Stimulated activated naive CD8-positive, alpha-beta T cell treated with anti-CD3 and anti-CD28 coated beads, Interleukin-15, amount 100 ng/mL, for 72 hours (primary cell): ENCODE data around the gene PAX5.

ENCODE experiments used
- ATAC-seq: fragments of 150-1000 bp; cut with Tn5 transposase; 2 replicates; pipeline ENCODE4 v1.10.0; 2021; ENCODE audit warnings: mild to moderate bottlenecking, moderate library complexity
- DNase-seq, 2 donors: peaks; one replicate each; pipeline ENCODE4 v3.0.0; 2021 to 2022
- H3K27ac Mint-ChIP-seq, 2 donors: one replicate each; pipeline ENCODE4 v1.8.0; 2022; ENCODE audit warnings: mild to moderate bottlenecking in 2 of 2, mixed read lengths in 2 of 2, moderate library complexity in 2 of 2
- H3K27me3 Mint-ChIP-seq: one replicate; pipeline ENCODE4 v1.8.0; 2022; ENCODE audit warnings: mixed read lengths
- H3K4me1 Mint-ChIP-seq: one replicate; pipeline ENCODE4 v1.8.0; 2022; ENCODE audit warnings: mild to moderate bottlenecking, mixed read lengths
- H3K4me3 Mint-ChIP-seq, 2 donors: one replicate each; pipeline ENCODE4 v1.8.0; 2022; ENCODE audit warnings: mild to moderate bottlenecking in 2 of 2, mixed read lengths in 2 of 2, moderate library complexity in 1 of 2
- H3K9me3 Mint-ChIP-seq, 2 donors: one replicate each; pipeline ENCODE4 v1.8.0; 2022; ENCODE audit warnings: mixed read lengths in 2 of 2

Gene PAX5

GRCh38 chr9:36941441-36941840 lies 92.6 kb downstream of the PAX5 start:
- Mint-ChIP-seq H3K4me1 (no peaks in the 10 kb centered on the region), H3K4me3 (no peak overlapping the region), H3K9me3 (no peaks in the 10 kb centered on the region), H3K27me3 (peaks cover 25% of the 10 kb centered on the region), H3K27ac (no peak overlapping the region)
- ATAC-seq (no peak), DNase-seq (no peak)

DNA sequence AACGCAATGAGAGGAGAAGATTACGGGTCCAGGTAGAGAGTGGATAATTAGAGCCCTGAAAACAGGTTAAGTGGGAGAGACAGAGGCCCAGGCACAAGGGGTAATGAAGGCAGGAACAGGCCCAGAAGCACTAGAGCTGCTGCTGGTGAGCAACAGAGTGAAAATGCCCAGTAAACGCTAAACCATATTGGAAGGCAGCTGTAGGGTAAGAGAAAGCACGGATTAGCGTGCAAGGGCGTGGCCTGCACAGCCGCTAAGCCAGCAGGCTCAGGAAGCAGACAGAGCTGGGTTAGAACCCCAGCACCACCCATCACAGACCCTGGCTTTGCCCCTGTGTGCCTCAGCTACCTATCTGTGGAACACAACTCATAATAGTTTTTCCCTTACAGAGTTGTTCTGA lies 93.2 kb downstream of the PAX5 start:
- DNase-seq (no peak), ATAC-seq (no peak)
- Mint-ChIP-seq H3K9me3 (no peaks in the 10 kb centered on the region), H3K4me1 (no peaks in the 10 kb centered on the region), H3K27ac (no peak overlapping the region), H3K27me3 (peaks cover 25% of the 10 kb centered on the region), H3K4me3 (no peak overlapping the region)

GRCh38 chr9:36940500-36940853 lies 93.6 kb downstream of the PAX5 start:
- ATAC-seq (no peak), DNase-seq (no peak)
- Mint-ChIP-seq H3K4me3 (no peak overlapping the region), H3K27ac (no peak overlapping the region), H3K4me1 (peaks cover 3% of the 10 kb centered on the region), H3K9me3 (no peaks in the 10 kb centered on the region), H3K27me3 (peaks cover 25% of the 10 kb centered on the region)

GRCh38 chr9:36939655-36940499 lies 94.2 kb downstream of the PAX5 start:
- peaks cover 9% of the 10 kb centered on the region for H3K4me1 Mint-ChIP-seq
- DNase-seq (no peak), ATAC-seq (no peak)
- H3K4me3 Mint-ChIP-seq, result no peak overlapping the region
- no peak overlapping the region for H3K27ac Mint-ChIP-seq
- no peaks in the 10 kb centered on the region for H3K9me3 Mint-ChIP-seq
- H3K27me3 Mint-ChIP-seq, result peaks cover 25% of the 10 kb centered on the region

GRCh38 chr9:36939214-36939613 lies 94.9 kb downstream of the PAX5 start:
- DNase-seq (no peak), ATAC-seq (no peak)
- no peaks in the 10 kb centered on the region for H3K9me3 Mint-ChIP-seq
- peaks cover 14% of the 10 kb centered on the region for H3K4me1 Mint-ChIP-seq
- no peak overlapping the region for H3K27ac Mint-ChIP-seq
- peaks cover 25% of the 10 kb centered on the region for H3K27me3 Mint-ChIP-seq
- no peak overlapping the region for H3K4me3 Mint-ChIP-seq

GRCh38 chr9:36938617-36939016 lies 95.5 kb downstream of the PAX5 start:
- Mint-ChIP-seq H3K4me1 (peaks cover 18% of the 10 kb centered on the region), H3K4me3 (no peak overlapping the region), H3K9me3 (no peaks in the 10 kb centered on the region), H3K27ac (no peak overlapping the region), H3K27me3 (peaks cover 29% of the 10 kb centered on the region)
- DNase-seq (no peak), ATAC-seq (no peak)

- no peak for ATAC-seq
These were observed 96.1 kb downstream of the PAX5 start for GRCh38 chr9:36937951-36938350.

DNA sequence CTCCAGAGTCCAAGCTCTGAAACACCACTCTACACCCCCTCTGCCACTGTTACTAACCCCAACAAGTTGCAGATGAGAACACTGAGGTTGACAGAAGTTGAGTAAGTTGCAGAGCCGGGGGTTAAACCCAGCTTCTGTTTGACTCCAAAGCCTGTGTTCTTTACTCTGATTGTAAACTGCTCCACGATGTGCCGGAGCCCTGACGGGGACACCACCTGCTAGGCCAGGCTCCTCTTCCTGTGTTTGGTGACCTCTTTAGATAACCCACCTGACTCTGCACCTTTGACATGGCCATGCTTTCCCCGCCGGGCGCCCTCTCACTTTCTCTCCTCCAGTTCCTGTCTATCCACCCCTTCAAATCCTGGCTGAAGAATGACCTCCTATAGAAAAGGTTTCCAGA lies 96.7 kb downstream of the PAX5 start:
- Mint-ChIP-seq H3K9me3 (peaks cover 2 to 3% of the 10 kb centered on the region in 2 donors), H3K27ac (no peak overlapping the region), H3K4me1 (peaks cover 19% of the 10 kb centered on the region), H3K27me3 (peaks cover 37% of the 10 kb centered on the region), H3K4me3 (no peak overlapping the region)
- no peak for DNase-seq
- ATAC-seq, result no peak

More at GRCh38 chr9:36937951-36938350, 96.1 kb downstream of the PAX5 start:
- Mint-ChIP-seq H3K4me1 (peaks cover 19% of the 10 kb centered on the region), H3K9me3 (no peaks in the 10 kb centered on the region), H3K27me3 (peaks cover 36% of the 10 kb centered on the region), H3K27ac (no peak overlapping the region), H3K4me3 (no peak overlapping the region)
- DNase-seq, result no peak

GRCh38 chr9:36936498-36936831 lies 97.6 kb downstream of the PAX5 start:
- H3K9me3 Mint-ChIP-seq, result peaks cover 5 to 7% of the 10 kb centered on the region in 2 donors
- H3K27ac Mint-ChIP-seq, result no peak overlapping the region
- H3K27me3 Mint-ChIP-seq, result peaks cover 37% of the 10 kb centered on the region
- H3K4me3 Mint-ChIP-seq, result no peak overlapping the region
- DNase-seq (no peak), ATAC-seq (no peak)
- peaks cover 19% of the 10 kb centered on the region for H3K4me1 Mint-ChIP-seq

DNA sequence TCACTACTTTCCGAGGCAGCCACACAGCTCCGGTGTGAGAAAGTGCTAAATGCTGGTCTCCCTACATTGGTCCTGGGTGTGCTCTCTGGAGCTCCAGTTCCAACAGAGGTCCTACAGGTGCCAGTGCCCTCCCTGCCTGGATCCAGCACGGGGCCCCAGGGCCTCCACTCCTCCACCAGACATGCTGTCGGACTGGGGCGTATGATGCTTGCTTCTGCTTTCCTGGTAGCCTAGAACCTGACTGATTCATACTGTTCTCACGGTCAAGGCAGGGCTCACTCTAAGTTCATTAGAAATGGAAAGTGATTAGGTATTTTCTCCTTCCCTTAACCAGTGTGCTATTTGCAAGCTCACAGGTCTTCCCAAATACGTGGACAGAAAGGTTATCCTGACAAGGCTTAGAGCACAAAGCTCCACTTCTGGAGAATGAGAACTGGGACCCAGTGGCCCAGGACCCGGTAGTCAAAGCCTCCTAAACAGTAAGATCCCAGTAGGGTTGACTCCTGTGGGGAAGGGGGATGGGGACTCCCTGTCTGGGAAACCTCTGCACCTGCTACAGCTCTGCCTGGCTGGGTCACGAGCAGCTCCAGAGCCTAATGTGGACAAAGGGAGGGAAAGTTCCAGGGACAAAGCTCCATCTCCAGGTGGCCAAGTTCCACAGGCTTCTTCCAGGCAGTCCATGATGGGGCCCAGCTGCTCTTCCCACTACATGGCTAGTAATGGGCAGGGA lies 98.1 kb downstream of the PAX5 start:
- ATAC-seq (peak; percentile 45), DNase-seq (no peak)
- Mint-ChIP-seq H3K27ac (no peak overlapping the region), H3K9me3 (peaks cover 5 to 7% of the 10 kb centered on the region in 2 donors), H3K27me3 (peaks cover 40% of the 10 kb centered on the region), H3K4me1 (peaks cover 19% of the 10 kb centered on the region), H3K4me3 (peak overlapping the region in 1 of 2 donors; percentile 52)

GRCh38 chr9:36935332-36935731 lies 98.7 kb downstream of the PAX5 start:
- Mint-ChIP-seq H3K27me3 (peaks cover 46% of the 10 kb centered on the region), H3K4me1 (peaks cover 19% of the 10 kb centered on the region), H3K27ac (peak overlapping the region in 1 of 2 donors; percentile 28), H3K9me3 (peaks cover 5 to 7% of the 10 kb centered on the region in 2 donors), H3K4me3 (peak overlapping the region in 1 of 2 donors; percentile 52)
- ATAC-seq, result peak; percentile 92
- peak in 1 of 2 donors; percentile 68 for DNase-seq

GRCh38 chr9:36934478-36935065 lies 99.5 kb downstream of the PAX5 start:
- Mint-ChIP-seq H3K9me3 (peaks cover 5 to 7% of the 10 kb centered on the region in 2 donors), H3K27ac (peak overlapping the region; percentile 13 to 68), H3K27me3 (peaks cover 42% of the 10 kb centered on the region), H3K4me3 (peak overlapping the region in 1 of 2 donors; percentile 52), H3K4me1 (peaks cover 23% of the 10 kb centered on the region)
- ATAC-seq (no peak), DNase-seq (no peak)

DNA sequence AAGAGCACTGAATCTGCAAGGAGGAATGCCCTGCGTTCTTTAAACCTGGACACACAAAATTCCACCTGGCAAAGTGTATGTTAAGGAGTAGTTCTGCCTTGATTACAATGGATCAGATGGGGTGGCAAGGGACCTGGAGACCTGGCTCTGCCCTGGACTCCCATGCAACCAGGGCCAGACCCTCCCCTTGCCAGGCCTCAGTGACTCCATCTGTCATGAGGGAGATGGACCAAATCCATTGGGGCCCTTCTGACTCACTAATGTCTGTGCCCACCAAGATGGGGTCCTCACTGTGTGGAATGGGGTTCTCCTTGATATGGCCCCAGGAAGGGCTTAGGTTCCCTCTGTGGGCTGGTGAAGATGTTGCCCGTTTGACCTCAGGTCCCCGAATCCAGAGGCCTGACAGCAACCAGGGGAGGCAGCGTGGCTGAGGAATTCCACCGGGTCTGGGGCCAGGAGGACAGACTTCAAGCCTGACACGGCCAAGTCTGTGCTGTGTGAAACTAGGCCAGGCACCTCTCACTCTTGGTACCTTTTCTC lies 100.3 kb downstream of the PAX5 start:
- H3K4me1 Mint-ChIP-seq, result peaks cover 31% of the 10 kb centered on the region

DNA sequence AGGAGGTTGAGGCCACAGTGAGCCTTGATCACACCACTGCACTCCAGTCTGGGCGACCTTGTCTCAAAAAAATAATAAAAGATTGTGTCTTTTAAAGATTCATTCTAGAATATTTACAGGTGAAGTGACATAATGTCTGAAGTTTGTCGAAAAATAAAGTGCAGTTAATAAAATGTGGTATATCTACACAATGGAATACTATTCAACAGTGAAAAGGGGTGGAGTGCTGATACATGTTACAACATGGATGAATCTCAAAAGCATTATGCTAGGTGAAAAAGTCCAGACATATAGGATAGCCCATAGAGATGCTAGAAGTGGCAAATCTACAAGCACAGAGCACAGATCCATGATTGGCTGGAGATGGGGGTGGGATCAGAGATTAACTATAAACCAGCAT lies 101.9 kb downstream of the PAX5 start:
- H3K27me3 Mint-ChIP-seq, result peaks cover 32% of the 10 kb centered on the region
- peaks cover 5 to 7% of the 10 kb centered on the region in 2 donors for H3K9me3 Mint-ChIP-seq
- no peak overlapping the region for H3K4me3 Mint-ChIP-seq
- H3K4me1 Mint-ChIP-seq, result peaks cover 36% of the 10 kb centered on the region
- DNase-seq, result no peak
- H3K27ac Mint-ChIP-seq, result no peak overlapping the region
- ATAC-seq, result no peak

More for the DNA sequence above, 100.3 kb downstream of the PAX5 start:
- peak overlapping the region in 1 of 2 donors; percentile 27 for H3K4me3 Mint-ChIP-seq
- H3K9me3 Mint-ChIP-seq, result peaks cover 5 to 7% of the 10 kb centered on the region in 2 donors
- H3K27ac Mint-ChIP-seq, result peak overlapping the region; percentile 6 to 53
- ATAC-seq, result no peak
- DNase-seq, result no peak
- peaks cover 34% of the 10 kb centered on the region for H3K27me3 Mint-ChIP-seq

DNA sequence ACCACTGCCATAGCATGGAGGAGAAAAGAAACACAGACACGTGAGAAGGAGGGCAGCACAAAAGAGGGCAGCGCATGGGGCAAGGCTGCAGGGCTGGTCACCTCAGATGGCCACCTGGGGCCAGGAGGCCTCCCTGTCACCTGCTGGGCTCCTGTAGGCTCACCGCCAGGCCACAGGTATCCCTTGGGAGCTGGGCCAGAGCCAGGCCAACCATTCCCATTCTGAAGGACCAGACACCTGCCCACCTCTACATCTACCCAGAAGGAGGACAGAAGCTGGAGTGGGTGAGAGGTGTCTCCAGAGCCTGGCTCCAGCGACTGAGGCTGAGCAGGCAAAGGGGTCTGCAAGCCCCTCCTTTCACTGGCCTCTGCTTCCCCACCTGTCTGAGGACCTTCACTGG lies 103.1 kb downstream of the PAX5 start:
- Mint-ChIP-seq H3K9me3 (peaks cover 5 to 7% of the 10 kb centered on the region in 2 donors), H3K4me1 (peaks cover 36% of the 10 kb centered on the region), H3K4me3 (no peak overlapping the region), H3K27me3 (peaks cover 34% of the 10 kb centered on the region), H3K27ac (no peak overlapping the region)
- ATAC-seq, result no peak
- no peak for DNase-seq

DNA sequence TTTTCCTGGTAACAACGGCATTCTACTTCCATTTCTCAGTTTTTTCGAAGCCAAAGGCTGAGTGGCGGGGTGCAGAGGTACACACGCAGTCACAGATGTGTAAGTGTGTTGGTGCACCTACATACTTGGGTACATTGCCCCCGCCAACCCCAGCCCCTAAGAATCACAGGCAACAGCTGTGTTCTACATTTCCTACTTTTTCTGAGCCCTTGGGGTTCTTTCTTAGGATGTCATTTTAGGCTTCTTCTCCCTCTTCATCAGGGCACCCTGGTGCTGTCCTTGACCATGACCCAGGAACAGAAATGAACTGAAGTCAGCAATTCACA lies 104.8 kb downstream of the PAX5 start:
- Mint-ChIP-seq H3K27me3 (peaks cover 50% of the 10 kb centered on the region), H3K4me1 (peaks cover 26% of the 10 kb centered on the region), H3K9me3 (peaks cover 5 to 7% of the 10 kb centered on the region in 2 donors), H3K4me3 (peak overlapping the region in 1 of 2 donors; percentile 23), H3K27ac (no peak overlapping the region)
- peak; percentile 40 for ATAC-seq
- DNase-seq, result no peak
